Fibroblast of skin of abdomen (primary cell): ENCODE data around the gene C6orf89.

ENCODE experiments used
- DNase-seq: peaks from one replicate; pipeline ENCODE4 v3.0.0-alpha.2; 2013

C6orf89 gene

GRCh38 chr6:36969988-36970891 lies 84.5 kb downstream of the C6orf89 start:
- DNase-seq, result no peak

- DNase-seq, result no peak
These were observed 85.4 kb downstream of the C6orf89 start for GRCh38 chr6:36970892-36971842.

- no peak for DNase-seq
These were observed 86.3 kb downstream of the C6orf89 start for GRCh38 chr6:36971921-36972673.

- DNase-seq, result no peak
These were observed 87.4 kb downstream of the C6orf89 start for GRCh38 chr6:36973190-36973589.

GRCh38 chr6:36973647-36974046 lies 87.9 kb downstream of the C6orf89 start:
- no peak for DNase-seq

GRCh38 chr6:36975231-36976006 lies 89.7 kb downstream of the C6orf89 start:
- DNase-seq, result no peak

GRCh38 chr6:36976007-36976264 lies 90.2 kb downstream of the C6orf89 start:
- no peak for DNase-seq

- DNase-seq, result no peak
These were observed 90.8 kb downstream of the C6orf89 start for GRCh38 chr6:36976509-36976908.

- DNase-seq, result no peak
These were observed 91.2 kb downstream of the C6orf89 start for GRCh38 chr6:36976931-36977330.

GRCh38 chr6:36977470-36977941 lies 91.8 kb downstream of the C6orf89 start:
- DNase-seq, result no peak
